Smooth muscle cell (in vitro differentiated cells): ENCODE measurements around the gene CLTCL1. TPM values are rescaled to one million over a fixed set of nuclear protein-coding genes. Genes with fewer than 3 reads are reported as not detected.
A peak's percentile ranks its signal among the peaks of the same experiment; 100 is the strongest.
"Not testable (repeated sequence)": the region's sequence is repeated elsewhere in the genome, so short reads cannot be mapped to it uniquely, and the experiment has no call there.

Source experiments
- DNase-seq: peaks from one replicate; lab custom pipeline; 2025; ENCODE audit not compliant: unreplicated experiment; lab: John Stamatoyannopoulos, UW
- H2AFZ ChIP-seq: fragments of 200-600 bp; sonication (generic); 2 replicates; pipeline ENCODE4 v1.6.0; 2016; ENCODE audit warnings: antibody characterized with exemption, low read depth, mild to moderate bottlenecking
- H3F3A ChIP-seq: fragments of 200-600 bp; sonication (generic); 2 replicates; pipeline ENCODE4 v1.6.0; 2017; ENCODE audit warnings: antibody characterized with exemption, low read depth
- H3K27ac ChIP-seq: fragments of 200-600 bp; sonication (generic); 2 replicates; pipeline ENCODE4 v1.5.1; 2016; ENCODE audit warnings: low read depth, mild to moderate bottlenecking
- H3K27me3 ChIP-seq: fragments of 200-600 bp; sonication (generic); 2 replicates; pipeline ENCODE4 v1.6.1; 2016; ENCODE audit warnings: low read depth, mild to moderate bottlenecking
- H3K36me3 ChIP-seq: fragments of 200-600 bp; sonication (generic); 2 replicates; pipeline ENCODE4 v1.5.1; 2016; ENCODE audit warnings: low read depth
- H3K4me1 ChIP-seq: fragments of 200-600 bp; sonication (generic); 2 replicates; pipeline ENCODE4 v1.5.1; 2016; ENCODE audit warnings: low read depth
- H3K4me2 ChIP-seq: fragments of 200-600 bp; sonication (generic); 2 replicates; pipeline ENCODE4 v1.6.0; 2016; ENCODE audit warnings: mild to moderate bottlenecking
- H3K4me3 ChIP-seq: fragments of 200-600 bp; sonication (generic); 2 replicates; pipeline ENCODE4 v1.5.1; 2016; ENCODE audit warnings: mild to moderate bottlenecking
- H3K79me2 ChIP-seq: fragments of 200-600 bp; sonication (generic); 2 replicates; pipeline ENCODE4 v1.6.0; 2016; ENCODE audit warnings: low read depth, mild to moderate bottlenecking
- H3K9ac ChIP-seq: fragments of 200-600 bp; sonication (generic); 2 replicates; pipeline ENCODE4 v1.6.0; 2016; ENCODE audit warnings: low read depth
- H3K9me3 ChIP-seq: fragments of 200-600 bp; sonication (generic); replicated peaks from 2 replicates; pipeline ENCODE4 v1.5.1; 2016; ENCODE audit warnings: low read depth
- H4K20me1 ChIP-seq: fragments of 200-600 bp; sonication (generic); 2 replicates; pipeline ENCODE4 v1.6.0; 2016; ENCODE audit warnings: low read depth
- CTCF ChIP-seq: fragments of 200-600 bp; sonication (generic); IDR thresholded peaks from 2 replicates; pipeline ENCODE4 v1.5.1; 2017; ENCODE audit warnings: borderline replicate concordance, mild to moderate bottlenecking, antibody characterized with exemption; ENCODE audit not compliant: insufficient read depth, poor library complexity, severe bottlenecking
- WGBS: methylation state at CpG from one replicate; pipeline ENCODE4 v1.1.7; 2016; ENCODE audit warnings: low lambda C conversion rate; 5-methylcytosine and 5-hydroxymethylcytosine counted together
- polyA plus RNA-seq: library from polyadenylated mRNA; unstranded; fragments of >200 nt; fragmentation: Nextera tagmentation; extraction: Ambion mirVana; gene quantifications from 2 replicates; pipeline ENCODE4 v1.2.1, GENCODE V29; 2016
- total RNA-seq: library from RNA; depleted of rRNA; stranded (reverse); fragments of >200 nt; gene quantifications from 2 replicates; pipeline ENCODE4 v1.2.3, GENCODE V29; 2014

CLTCL1 gene
- total and polyA plus RNA-seq, 2 experiments from 2014 or later: 4.7 to 9.0 TPM

GRCh38 chr22:19287889-19288288 is 3.6 kb downstream of the CLTCL1 start:
- H4K20me1 ChIP-seq: peaks cover 12% of the 10 kb centered on the region
- DNase-seq: no peak
- peak overlapping the region; percentile 37 for H3K9ac ChIP-seq
- no peaks in the 10 kb centered on the region for H3K27me3 ChIP-seq
- peak overlapping the region; percentile 91 for H3K27ac ChIP-seq
- H3F3A ChIP-seq: peaks cover 27% of the 10 kb centered on the region
- no peaks in the 10 kb centered on the region for H3K79me2 ChIP-seq
- no peaks in the 10 kb centered on the region for H3K36me3 ChIP-seq
- peak overlapping the region; percentile 68 for H3K4me2 ChIP-seq
- WGBS: 20% methylated on average over 4 of the region's 4 CpGs
- H2AFZ ChIP-seq: no peak overlapping the region
- H3K4me1 ChIP-seq: peaks cover 42% of the 10 kb centered on the region
- H3K9me3 ChIP-seq: no peaks in the 10 kb centered on the region
- no peak overlapping the region for H3K4me3 ChIP-seq
- no peak for TF ChIP-seq CTCF

- Histone ChIP-seq H3K36me3 (no peaks in the 10 kb centered on the region), H3K9ac (peak overlapping the region; percentile 37), H3K79me2 (no peaks in the 10 kb centered on the region), H3F3A (peaks cover 27% of the 10 kb centered on the region), H3K4me3 (no peak overlapping the region), H2AFZ (no peak overlapping the region), H3K27me3 (no peaks in the 10 kb centered on the region), H3K4me2 (peak overlapping the region; percentile 68), H3K27ac (peak overlapping the region; percentile 54), H3K4me1 (peaks cover 42% of the 10 kb centered on the region), H3K9me3 (no peaks in the 10 kb centered on the region), H4K20me1 (peaks cover 12% of the 10 kb centered on the region)
- 58% methylated on average over 5 of the region's 5 CpGs for WGBS
- no peak for DNase-seq
- TF ChIP-seq CTCF: no peak
Observed at GRCh38 chr22:19287076-19287707, 4.3 kb downstream of the CLTCL1 start.

- Histone ChIP-seq H3K4me3 (no peak overlapping the region), H2AFZ (no peak overlapping the region), H3K36me3 (no peaks in the 10 kb centered on the region), H3K27ac (peak overlapping the region; percentile 47), H3K9ac (no peak overlapping the region), H3K9me3 (no peaks in the 10 kb centered on the region), H3K4me2 (peak overlapping the region; percentile 45), H4K20me1 (peaks cover 12% of the 10 kb centered on the region), H3K27me3 (no peaks in the 10 kb centered on the region), H3F3A (peaks cover 27% of the 10 kb centered on the region), H3K4me1 (peaks cover 42% of the 10 kb centered on the region), H3K79me2 (no peaks in the 10 kb centered on the region)
- 43% methylated on average over 1 of the region's 1 CpG for WGBS
- DNase-seq: no peak
- no peak for TF ChIP-seq CTCF
Observed at GRCh38 chr22:19285831-19286230, 5.7 kb downstream of the CLTCL1 start.

GRCh38 chr22:19279143-19279542 is 12.4 kb downstream of the CLTCL1 start:
- not testable (repeated sequence) for H3K4me1 ChIP-seq, H3F3A ChIP-seq, H3K9ac ChIP-seq, H3K36me3 ChIP-seq, H3K4me3 ChIP-seq, H3K79me2 ChIP-seq, H2AFZ ChIP-seq, H3K4me2 ChIP-seq, H3K27me3 ChIP-seq, H3K9me3 ChIP-seq, H3K27ac ChIP-seq, DNase-seq
- WGBS: 98% methylated on average over 10 of the region's 10 CpGs
- peaks cover 41% of the 10 kb centered on the region for H4K20me1 ChIP-seq
